ENCODE measurements around the gene SLC39A11. TPM values are rescaled to one million over a fixed set of nuclear protein-coding genes. Genes with fewer than 3 reads are reported as not detected.
A peak's percentile ranks its signal among the peaks of the same experiment; 100 is the strongest.

SLC39A11 gene
- total RNA-seq, 1 experiment from 2014 or later = 46.4 TPM

DNA sequence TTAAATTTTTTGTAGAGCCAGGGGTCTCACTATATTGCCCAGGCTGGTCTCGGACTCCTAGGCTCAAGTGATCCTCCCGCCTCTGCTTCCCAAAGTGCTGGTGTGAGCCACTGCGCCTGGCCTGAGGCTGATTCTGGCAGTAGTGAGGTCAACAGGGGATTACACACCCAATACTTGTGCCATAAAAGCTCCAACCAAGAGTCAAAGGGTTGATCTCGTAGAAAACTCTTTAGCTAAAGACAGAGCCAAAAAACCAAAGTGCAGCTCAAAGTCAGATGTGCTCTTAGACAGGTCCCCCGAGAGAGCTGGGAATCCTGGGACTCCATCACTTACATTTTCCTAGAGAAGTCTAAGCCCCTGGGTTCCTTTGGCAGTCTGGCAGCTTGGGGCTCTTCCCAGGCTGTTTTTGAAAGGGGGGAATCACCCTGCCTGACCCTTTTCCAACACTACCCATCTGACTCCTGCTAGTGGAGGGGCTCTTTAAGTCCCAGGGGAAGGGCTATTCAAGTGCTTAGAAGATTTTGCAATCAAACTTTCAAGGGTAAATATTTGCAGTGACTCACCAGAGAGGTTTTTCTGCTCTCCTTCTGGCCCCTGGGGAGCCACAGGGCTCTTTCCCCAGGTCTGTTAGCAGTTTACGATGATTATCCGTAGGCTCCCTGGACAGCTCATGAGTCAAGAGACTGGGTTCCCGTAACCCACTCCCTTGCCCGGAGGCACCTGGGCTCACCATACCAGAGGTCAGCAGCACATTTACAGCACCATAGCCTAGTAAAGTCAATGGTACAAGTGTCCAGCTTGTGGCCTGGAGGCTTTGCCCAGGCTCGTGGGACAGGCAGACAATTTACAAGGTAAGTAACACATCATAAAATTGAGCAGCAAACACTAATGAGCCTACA lies 408.7 kb downstream of the SLC39A11 start:
- intact Hi-C loops (cut with micrococcal nuclease) = loop anchor here (2.0 to 5.0 kb wide), 2 partner anchors 33 to 91 kb away; no protein-coding TSS in a partner anchor
- peak overlapping the region; percentile 46 for H3K9ac ChIP-seq (ENCODE audit: low read length)
- TF ChIP-seq, protein P1, sequence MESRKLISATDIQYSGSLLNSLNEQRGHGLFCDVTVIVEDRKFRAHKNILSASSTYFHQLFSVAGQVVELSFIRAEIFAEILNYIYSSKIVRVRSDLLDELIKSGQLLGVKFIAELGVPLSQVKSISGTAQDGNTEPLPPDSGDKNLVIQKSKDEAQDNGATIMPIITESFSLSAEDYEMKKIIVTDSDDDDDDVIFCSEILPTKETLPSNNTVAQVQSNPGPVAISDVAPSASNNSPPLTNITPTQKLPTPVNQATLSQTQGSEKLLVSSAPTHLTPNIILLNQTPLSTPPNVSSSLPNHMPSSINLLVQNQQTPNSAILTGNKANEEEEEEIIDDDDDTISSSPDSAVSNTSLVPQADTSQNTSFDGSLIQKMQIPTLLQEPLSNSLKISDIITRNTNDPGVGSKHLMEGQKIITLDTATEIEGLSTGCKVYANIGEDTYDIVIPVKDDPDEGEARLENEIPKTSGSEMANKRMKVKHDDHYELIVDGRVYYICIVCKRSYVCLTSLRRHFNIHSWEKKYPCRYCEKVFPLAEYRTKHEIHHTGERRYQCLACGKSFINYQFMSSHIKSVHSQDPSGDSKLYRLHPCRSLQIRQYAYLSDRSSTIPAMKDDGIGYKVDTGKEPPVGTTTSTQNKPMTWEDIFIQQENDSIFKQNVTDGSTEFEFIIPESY (IDR thresholded peaks at IDR 0.05; ENCODE audit: extremely low read depth, insufficient replicate concordance, low read length) = peak; percentile 56
- TF ChIP-seq CBX3 (IDR thresholded peaks at IDR 0.05; ENCODE audit: low read depth) = peak; percentile 81
- TF ChIP-seq EZH2 (IDR thresholded peaks at IDR 0.05) = no peak
- TF ChIP-seq TCF7L2 (IDR thresholded peaks at IDR 0.05; ENCODE audit: borderline replicate concordance, extremely low read depth, insufficient read depth, insufficient read length) = no peak
- no peak for TF ChIP-seq SRF (IDR thresholded peaks at IDR 0.05; ENCODE audit: low read depth)
- TF ChIP-seq RAD21 (IDR thresholded peaks at IDR 0.05; ENCODE audit: low read depth) = peak; percentile 43
- peak; percentile 95 for TF ChIP-seq FOSL1 (IDR thresholded peaks at IDR 0.05; ENCODE audit: low read depth)
- TF ChIP-seq EGR1 (IDR thresholded peaks at IDR 0.05; ENCODE audit: low read depth) = no peak
- no peak for TF ChIP-seq ELF1 (IDR thresholded peaks at IDR 0.05; ENCODE audit: borderline replicate concordance, low read depth)
- TF ChIP-seq EZH2phosphoT487 (IDR thresholded peaks at IDR 0.05; ENCODE audit: borderline replicate concordance) = no peak
- no peak for TF ChIP-seq ZFX (IDR thresholded peaks at IDR 0.05)
- TF ChIP-seq YY1 (IDR thresholded peaks at IDR 0.05; ENCODE audit: extremely low read depth, insufficient replicate concordance, low read depth, low read length) = peak; percentile 64
- TF ChIP-seq POLR2AphosphoS5 (IDR thresholded peaks at IDR 0.05; ENCODE audit: low read depth, low read length) = peak; percentile 81
- no peak for TF ChIP-seq SIN3A (IDR thresholded peaks at IDR 0.05; ENCODE audit: low read depth)
- TF ChIP-seq JUND (IDR thresholded peaks at IDR 0.05) = peak; percentile 95
- TF ChIP-seq, protein P2, sequence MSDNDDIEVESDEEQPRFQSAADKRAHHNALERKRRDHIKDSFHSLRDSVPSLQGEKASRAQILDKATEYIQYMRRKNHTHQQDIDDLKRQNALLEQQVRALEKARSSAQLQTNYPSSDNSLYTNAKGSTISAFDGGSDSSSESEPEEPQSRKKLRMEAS (IDR thresholded peaks at IDR 0.05) = peak; percentile 66
- TF ChIP-seq POLR2A (IDR thresholded peaks at IDR 0.05; ENCODE audit: borderline replicate concordance, extremely low read depth, insufficient read depth, insufficient read length) = no peak
- TF ChIP-seq, protein P3, sequence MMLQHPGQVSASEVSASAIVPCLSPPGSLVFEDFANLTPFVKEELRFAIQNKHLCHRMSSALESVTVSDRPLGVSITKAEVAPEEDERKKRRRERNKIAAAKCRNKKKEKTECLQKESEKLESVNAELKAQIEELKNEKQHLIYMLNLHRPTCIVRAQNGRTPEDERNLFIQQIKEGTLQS (IDR thresholded peaks at IDR 0.05) = no peak
- TF ChIP-seq, protein P4, sequence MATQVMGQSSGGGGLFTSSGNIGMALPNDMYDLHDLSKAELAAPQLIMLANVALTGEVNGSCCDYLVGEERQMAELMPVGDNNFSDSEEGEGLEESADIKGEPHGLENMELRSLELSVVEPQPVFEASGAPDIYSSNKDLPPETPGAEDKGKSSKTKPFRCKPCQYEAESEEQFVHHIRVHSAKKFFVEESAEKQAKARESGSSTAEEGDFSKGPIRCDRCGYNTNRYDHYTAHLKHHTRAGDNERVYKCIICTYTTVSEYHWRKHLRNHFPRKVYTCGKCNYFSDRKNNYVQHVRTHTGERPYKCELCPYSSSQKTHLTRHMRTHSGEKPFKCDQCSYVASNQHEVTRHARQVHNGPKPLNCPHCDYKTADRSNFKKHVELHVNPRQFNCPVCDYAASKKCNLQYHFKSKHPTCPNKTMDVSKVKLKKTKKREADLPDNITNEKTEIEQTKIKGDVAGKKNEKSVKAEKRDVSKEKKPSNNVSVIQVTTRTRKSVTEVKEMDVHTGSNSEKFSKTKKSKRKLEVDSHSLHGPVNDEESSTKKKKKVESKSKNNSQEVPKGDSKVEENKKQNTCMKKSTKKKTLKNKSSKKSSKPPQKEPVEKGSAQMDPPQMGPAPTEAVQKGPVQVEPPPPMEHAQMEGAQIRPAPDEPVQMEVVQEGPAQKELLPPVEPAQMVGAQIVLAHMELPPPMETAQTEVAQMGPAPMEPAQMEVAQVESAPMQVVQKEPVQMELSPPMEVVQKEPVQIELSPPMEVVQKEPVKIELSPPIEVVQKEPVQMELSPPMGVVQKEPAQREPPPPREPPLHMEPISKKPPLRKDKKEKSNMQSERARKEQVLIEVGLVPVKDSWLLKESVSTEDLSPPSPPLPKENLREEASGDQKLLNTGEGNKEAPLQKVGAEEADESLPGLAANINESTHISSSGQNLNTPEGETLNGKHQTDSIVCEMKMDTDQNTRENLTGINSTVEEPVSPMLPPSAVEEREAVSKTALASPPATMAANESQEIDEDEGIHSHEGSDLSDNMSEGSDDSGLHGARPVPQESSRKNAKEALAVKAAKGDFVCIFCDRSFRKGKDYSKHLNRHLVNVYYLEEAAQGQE (IDR thresholded peaks at IDR 0.05; ENCODE audit: low read depth) = no peak

More for the DNA sequence above, 408.7 kb downstream of the SLC39A11 start:
- H2AFZ ChIP-seq (ENCODE audit: low read depth, low read length, poor library complexity, severe bottlenecking) = no peak overlapping the region
- ChIA-PET POLR2A (interaction anchor here (0.8 to 4.5 kb wide), 8 partner anchors 10 to 95 kb away, joined by 3 to 33 read pairs (median 6); no protein-coding TSS in a partner anchor), CTCF (interaction anchor here (1.4 to 4.6 kb wide), 4 partner anchors 14 to 127 kb away, joined by 4 to 34 read pairs (median 5); no protein-coding TSS in a partner anchor), RAD21 (ENCODE audit: low non-redundant PET in 1 of 2, low total read pairs in 2 of 2, uncharacterized antibody in 2 of 2, unreplicated experiment in 2 of 2) (interaction anchor here (0.7 to 3.6 kb wide), 7 partner anchors 14 to 127 kb away, joined by 3 to 14 read pairs (median 4); no protein-coding TSS in a partner anchor)
- peak overlapping the region; percentile 73 for H3K4me2 ChIP-seq (ENCODE audit: low read length)
- peak overlapping the region; percentile 87 for H3K27ac ChIP-seq (ENCODE audit: low read depth, low read length)
- no peaks in the 10 kb centered on the region for H3K27me3 ChIP-seq (ENCODE audit: insufficient read depth, low read length)
- H4K20me1 ChIP-seq (ENCODE audit: insufficient read depth) = no peaks in the 10 kb centered on the region
- H3K9me2 ChIP-seq (ENCODE audit: insufficient read depth) = no peaks in the 10 kb centered on the region
- peak overlapping the region; percentile 2 to 30; a peak in 3 of 4 replicates for H3K4me3 ChIP-seq (replicated peaks in 1 of 2; ENCODE audit: low read depth in 1 of 2, low read length in 2 of 2)
- ATAC-seq = peak; percentile 83
- no peaks in the 10 kb centered on the region for H3K36me3 ChIP-seq (ENCODE audit: control insufficient read depth in 1 of 2, insufficient read depth in 2 of 2, low read length in 2 of 2)
- H3K4me1 ChIP-seq (ENCODE audit: control insufficient read depth in 1 of 2, insufficient read depth in 2 of 2, low read length in 2 of 2) = peaks cover 63 to 82% of the 10 kb centered on the region in 2 experiments
- H3K79me2 ChIP-seq (ENCODE audit: insufficient read depth, low read length) = no peaks in the 10 kb centered on the region
- H3K9me3 ChIP-seq (ENCODE audit: control insufficient read depth in 1 of 2, insufficient read depth in 1 of 2, low read depth in 1 of 2, low read length in 2 of 2) = no peaks in the 10 kb centered on the region
- BruUV-seq (replicated peaks) = no TSS peak
- DNase-seq (ENCODE audit: low read depth, low spot score) = peak; percentile 94
